HAP-1 (cell line): Measurements from ENCODE around the gene POGZ.

ENCODE experiments used
- DNase-seq, 2 experiments: peaks; one replicate each; pipeline ENCODE4 v3.0.0-alpha.2; 2016 to 2020; ENCODE audit warnings: low spot score in 2 of 2
- H3K27me3 ChIP-seq: fragments of 250-450 bp; sonication (Bioruptor Pico); 2 replicates; pipeline ENCODE4 v1.5.1; 2020; ENCODE audit warnings: low read depth, mild to moderate bottlenecking, moderate library complexity
- H3K36me3 ChIP-seq: fragments of 250-450 bp; sonication (Bioruptor Pico); replicated peaks from 2 replicates; pipeline ENCODE4 v1.5.1; 2020; ENCODE audit warnings: mild to moderate bottlenecking
- H3K4me1 ChIP-seq: fragments of 250-450 bp; sonication (Bioruptor Pico); 2 replicates; pipeline ENCODE4 v1.5.1; 2020; ENCODE audit warnings: mild to moderate bottlenecking
- H3K4me3 ChIP-seq: fragments of 250-450 bp; sonication (Bioruptor Pico); 2 replicates; pipeline ENCODE4 v1.5.1; 2020; ENCODE audit warnings: mild to moderate bottlenecking, moderate library complexity
- H3K9me3 ChIP-seq: fragments of 250-450 bp; sonication (Bioruptor Pico); 2 replicates; pipeline ENCODE4 v1.5.1; 2020; ENCODE audit warnings: mild to moderate bottlenecking, moderate library complexity
- in situ Hi-C: fragments of 300-500 bp; cut with MboI; formaldehyde crosslinking; loops from 3 replicates; pipeline ENCODE4 v1.14.3; 2020; ENCODE audit warnings: low sequenced_read_pairs, inconsistent platforms, mixed read lengths

The POGZ gene, protein sequence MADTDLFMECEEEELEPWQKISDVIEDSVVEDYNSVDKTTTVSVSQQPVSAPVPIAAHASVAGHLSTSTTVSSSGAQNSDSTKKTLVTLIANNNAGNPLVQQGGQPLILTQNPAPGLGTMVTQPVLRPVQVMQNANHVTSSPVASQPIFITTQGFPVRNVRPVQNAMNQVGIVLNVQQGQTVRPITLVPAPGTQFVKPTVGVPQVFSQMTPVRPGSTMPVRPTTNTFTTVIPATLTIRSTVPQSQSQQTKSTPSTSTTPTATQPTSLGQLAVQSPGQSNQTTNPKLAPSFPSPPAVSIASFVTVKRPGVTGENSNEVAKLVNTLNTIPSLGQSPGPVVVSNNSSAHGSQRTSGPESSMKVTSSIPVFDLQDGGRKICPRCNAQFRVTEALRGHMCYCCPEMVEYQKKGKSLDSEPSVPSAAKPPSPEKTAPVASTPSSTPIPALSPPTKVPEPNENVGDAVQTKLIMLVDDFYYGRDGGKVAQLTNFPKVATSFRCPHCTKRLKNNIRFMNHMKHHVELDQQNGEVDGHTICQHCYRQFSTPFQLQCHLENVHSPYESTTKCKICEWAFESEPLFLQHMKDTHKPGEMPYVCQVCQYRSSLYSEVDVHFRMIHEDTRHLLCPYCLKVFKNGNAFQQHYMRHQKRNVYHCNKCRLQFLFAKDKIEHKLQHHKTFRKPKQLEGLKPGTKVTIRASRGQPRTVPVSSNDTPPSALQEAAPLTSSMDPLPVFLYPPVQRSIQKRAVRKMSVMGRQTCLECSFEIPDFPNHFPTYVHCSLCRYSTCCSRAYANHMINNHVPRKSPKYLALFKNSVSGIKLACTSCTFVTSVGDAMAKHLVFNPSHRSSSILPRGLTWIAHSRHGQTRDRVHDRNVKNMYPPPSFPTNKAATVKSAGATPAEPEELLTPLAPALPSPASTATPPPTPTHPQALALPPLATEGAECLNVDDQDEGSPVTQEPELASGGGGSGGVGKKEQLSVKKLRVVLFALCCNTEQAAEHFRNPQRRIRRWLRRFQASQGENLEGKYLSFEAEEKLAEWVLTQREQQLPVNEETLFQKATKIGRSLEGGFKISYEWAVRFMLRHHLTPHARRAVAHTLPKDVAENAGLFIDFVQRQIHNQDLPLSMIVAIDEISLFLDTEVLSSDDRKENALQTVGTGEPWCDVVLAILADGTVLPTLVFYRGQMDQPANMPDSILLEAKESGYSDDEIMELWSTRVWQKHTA (N-terminal part only)

DNA sequence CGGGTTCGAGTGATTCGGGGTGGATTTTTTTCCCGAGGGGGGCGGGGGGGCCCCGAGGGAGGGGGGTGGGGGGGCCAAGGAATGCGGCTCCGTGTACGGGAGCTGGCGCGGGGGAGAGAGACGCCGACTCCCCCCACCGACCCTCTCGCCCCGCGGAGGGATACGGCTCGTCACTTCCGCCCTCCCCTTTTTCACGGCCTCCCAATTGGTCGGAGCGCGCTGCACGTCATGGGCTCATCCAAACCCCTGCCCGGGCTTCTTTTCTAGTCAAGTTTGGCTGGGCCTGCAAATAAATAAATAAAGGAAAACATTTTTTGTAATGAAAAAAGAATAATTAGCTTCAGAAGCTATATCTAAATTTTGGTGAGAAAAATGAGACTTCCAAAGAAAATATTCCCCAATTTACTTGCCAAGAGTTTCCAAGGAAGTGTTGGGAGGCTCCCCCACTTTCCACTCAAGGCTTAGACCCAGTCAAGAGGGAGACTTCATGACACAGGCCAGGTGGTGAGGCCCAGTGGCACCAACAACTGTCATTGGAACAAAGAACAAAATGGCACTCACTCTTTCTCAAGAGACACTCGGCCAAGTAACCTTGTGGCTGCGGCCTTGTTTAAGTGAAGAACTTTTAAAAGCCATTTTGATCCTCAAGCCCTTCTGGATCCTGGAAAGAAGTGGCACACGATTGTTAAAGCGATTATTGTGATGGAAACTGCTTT lies at the start of gene POGZ:
Gene POGZ, minus strand, starts transcription at position 164 of the 716 bp plus-strand sequence. CDS start 17,290 bp downstream, outside the sequence.
- peak; percentile 79 to 97 for DNase-seq
- peaks cover 3% of the 10 kb centered on the region; the same call in 1 of the 2 replicates for H3K36me3 ChIP-seq
- H3K9me3 ChIP-seq: no peaks in the 10 kb centered on the region
- peaks cover 2% of the 10 kb centered on the region for H3K27me3 ChIP-seq
- peak within 1 kb of the TSS; percentile 49 for H3K4me3 ChIP-seq
- H3K4me1 ChIP-seq: peaks cover 11% of the 10 kb centered on the region
- in situ Hi-C loops: no loop called here

DNA sequence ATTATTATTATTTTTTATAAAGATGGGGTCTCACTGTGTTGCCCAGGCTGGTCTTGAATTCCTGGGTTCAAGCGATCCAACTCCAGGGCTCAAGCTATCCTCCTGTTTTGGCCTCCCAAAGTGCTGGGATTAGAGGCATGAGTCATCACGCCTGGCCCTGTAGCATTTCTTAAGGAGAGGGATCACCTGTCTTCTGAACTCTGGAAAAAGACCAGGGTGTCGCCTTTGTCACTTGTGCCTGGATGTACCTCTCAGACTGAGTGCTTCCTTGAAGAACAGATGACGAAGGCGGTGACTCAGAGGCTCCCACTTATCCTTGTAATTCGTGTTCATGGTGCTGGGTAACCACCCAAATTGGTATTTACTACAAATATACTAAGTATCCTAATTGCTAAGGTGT lies 49.5 kb upstream of the POGZ start:
- DNase-seq: no peak
- no peaks in the 10 kb centered on the region for H3K27me3 ChIP-seq
- no peaks in the 10 kb centered on the region for H3K36me3 ChIP-seq
- no peaks in the 10 kb centered on the region for H3K9me3 ChIP-seq
- peaks cover 27% of the 10 kb centered on the region for H3K4me1 ChIP-seq
- H3K4me3 ChIP-seq: no peak overlapping the region
- in situ Hi-C loops: no loop called here

DNA sequence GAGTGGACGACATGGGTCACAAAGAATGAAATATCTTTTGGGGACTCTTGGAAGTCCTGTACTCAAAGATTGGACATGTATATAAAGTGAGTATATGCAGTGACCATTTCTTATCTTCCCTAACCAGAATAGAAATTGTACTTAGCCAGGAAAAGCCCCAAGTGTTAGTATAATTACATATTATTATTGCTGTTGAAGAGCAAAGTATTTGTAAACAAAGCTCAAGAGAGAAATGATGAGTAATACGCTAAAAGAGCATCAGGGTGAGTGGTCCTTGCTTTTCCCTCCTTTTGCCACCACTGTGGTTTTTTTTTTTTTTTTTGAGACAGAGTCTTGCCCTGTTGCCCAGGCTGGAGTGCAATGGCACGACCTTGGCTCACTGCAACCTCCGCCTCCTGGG lies 45.5 kb upstream of the POGZ start:
- Histone ChIP-seq H3K36me3 (no peaks in the 10 kb centered on the region), H3K4me3 (no peak overlapping the region), H3K27me3 (no peaks in the 10 kb centered on the region), H3K4me1 (peaks cover 6% of the 10 kb centered on the region), H3K9me3 (no peaks in the 10 kb centered on the region)
- no peak for DNase-seq
- in situ Hi-C loops: no loop called here

DNA sequence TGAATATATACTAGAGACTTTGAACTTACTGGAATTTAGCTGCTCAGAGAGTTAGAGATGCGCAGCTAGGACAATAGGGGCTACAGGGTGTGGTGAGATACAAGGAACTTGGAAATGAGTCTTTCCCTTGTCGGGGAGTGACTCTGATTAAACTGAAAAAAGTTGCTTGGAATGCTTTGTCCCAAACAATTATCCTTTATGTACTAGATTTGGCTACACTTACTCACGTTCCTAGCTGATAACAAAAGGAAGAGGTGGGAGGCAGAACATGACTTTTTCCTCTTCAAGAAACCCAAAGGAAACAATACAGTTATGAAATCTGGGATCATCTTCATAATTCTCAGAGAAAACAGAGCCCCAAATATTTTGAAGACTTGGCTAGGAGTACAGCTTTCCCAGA lies 45.0 kb upstream of the POGZ start:
- H3K9me3 ChIP-seq: no peaks in the 10 kb centered on the region
- in situ Hi-C loops: no loop called here
- H3K27me3 ChIP-seq: no peaks in the 10 kb centered on the region
- peak in 1 of 2 experiments; percentile 19 for DNase-seq
- H3K4me1 ChIP-seq: peaks cover 6% of the 10 kb centered on the region
- no peak overlapping the region for H3K4me3 ChIP-seq
- no peaks in the 10 kb centered on the region for H3K36me3 ChIP-seq

DNA sequence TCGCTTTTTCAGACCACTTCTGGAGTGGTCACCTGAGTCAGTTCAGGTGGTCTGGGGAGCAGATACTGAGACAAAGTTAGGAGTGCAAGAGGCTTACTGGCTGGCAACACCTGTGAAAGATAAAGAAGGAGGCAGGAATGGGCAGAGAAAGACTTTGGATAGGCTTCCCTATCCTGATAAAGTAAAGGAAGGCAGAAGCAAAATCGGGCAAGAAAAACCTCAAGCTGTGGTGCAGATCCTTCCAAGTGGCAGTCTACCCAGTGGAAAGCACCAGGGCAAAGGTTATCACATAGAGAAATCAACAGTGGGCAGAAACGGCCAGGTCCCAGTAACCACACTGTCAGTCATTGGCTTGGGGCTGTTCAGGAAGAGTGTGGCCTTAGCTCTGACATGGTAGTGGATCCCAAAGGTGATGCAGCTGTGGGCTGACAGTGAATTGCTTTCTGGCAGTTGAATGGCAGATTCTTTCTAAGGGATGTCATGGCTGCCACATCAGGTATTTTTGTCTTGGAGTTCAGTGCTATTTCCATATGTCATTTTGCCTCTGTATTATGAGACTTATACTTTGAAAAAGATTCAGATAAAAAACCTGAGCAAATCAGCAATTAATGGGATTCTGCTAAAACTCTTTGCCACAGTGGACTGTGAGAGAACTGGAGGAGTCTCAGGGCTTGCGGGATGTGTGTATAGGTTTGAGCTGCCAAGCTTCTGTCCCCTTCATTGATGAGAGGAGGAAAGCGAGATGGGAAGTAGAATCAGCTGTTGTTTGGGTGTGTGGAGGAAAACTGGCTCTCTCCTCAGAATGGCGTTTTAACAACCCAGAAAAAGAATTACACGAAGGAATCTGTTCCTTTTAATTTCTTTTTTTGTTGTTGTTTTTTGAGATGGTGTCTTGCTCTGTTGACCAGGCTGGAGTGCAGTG lies 43.8 kb upstream of the POGZ start:
- DNase-seq: no peak
- Histone ChIP-seq H3K9me3 (no peaks in the 10 kb centered on the region), H3K36me3 (no peaks in the 10 kb centered on the region), H3K4me3 (no peak overlapping the region), H3K4me1 (peaks cover 6% of the 10 kb centered on the region), H3K27me3 (no peaks in the 10 kb centered on the region)
- in situ Hi-C loops: no loop called here

DNA sequence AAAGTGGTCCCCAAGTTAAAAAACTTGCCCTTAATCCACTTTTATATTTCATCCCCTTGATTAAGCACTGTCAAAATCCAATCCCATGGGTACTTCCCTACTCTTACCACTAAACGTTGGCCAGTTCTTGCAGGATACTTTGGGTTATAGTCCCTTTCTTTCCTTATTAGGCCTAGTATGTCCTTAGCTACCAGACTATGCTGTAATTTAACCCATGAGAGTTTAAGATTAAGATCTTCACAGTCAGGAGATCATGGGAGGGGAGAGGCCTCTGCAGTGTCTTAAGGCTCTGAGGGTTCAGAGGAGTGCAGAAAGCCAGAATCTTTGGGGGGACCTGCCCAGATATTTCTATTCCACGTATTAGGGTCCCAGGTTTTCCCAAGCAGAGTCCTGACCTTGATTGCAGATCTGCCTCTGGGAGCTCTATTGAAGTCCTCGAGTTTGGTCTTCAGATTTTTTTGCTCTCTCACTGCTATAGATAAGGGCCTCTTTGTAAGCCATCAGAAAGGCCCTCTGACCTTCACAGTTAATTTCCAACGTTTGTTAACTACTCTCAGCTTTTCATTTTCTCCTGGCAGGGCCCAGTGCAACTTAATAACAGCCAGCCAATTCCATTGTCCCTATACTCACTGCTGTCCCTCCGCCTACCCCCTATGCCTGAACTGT lies 42.9 kb upstream of the POGZ start:
- Histone ChIP-seq H3K27me3 (no peaks in the 10 kb centered on the region), H3K36me3 (no peaks in the 10 kb centered on the region), H3K9me3 (no peaks in the 10 kb centered on the region), H3K4me3 (no peak overlapping the region), H3K4me1 (peaks cover 6% of the 10 kb centered on the region)
- in situ Hi-C loops: no loop called here
- DNase-seq: no peak

DNA sequence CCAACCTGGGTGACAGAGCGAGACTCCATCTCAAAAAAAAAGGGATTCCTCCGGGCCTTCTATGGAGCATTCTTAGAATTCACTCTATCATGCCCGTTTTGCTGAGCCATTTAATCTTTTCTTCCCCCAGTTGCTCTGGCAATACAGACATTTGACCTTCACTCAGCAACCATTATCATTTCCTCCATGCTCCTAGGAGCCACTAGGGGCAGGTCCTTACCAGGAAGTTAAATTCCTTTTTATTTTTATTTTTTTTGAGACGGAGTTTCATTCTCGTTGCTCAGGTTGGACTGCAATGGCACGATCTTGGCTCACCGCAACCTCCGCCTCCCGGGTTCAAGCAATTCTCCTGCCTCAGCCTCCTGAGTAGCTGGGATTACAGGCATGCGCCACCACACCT lies 42.2 kb upstream of the POGZ start:
- DNase-seq: no peak

DNA sequence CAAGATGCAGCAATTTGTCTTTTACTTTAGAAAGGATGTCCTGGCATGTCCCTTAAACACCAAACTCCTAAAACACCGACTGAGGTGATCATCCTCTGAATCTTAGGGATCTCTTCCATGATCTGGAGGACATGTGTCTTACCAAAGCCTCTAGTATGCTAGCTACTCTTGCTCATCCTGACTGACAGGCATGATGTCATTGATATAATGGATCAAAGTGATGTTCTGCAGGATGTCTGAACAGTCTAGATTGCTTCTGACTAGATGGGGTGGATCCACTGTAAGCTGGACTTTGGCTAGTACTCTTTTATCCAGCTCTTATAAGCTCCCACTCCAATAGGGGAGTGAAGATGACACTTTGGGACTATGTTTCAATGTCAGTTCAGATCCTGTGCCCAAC lies 40.6 kb upstream of the POGZ start:
- no peaks in the 10 kb centered on the region for H3K36me3 ChIP-seq
- DNase-seq: no peak
- H3K9me3 ChIP-seq: no peaks in the 10 kb centered on the region
- H3K4me3 ChIP-seq: no peak overlapping the region
- peaks cover 8% of the 10 kb centered on the region for H3K4me1 ChIP-seq
- in situ Hi-C loops: no loop called here
- H3K27me3 ChIP-seq: no peaks in the 10 kb centered on the region

More for the DNA sequence above, 42.2 kb upstream of the POGZ start:
- Histone ChIP-seq H3K27me3 (no peaks in the 10 kb centered on the region), H3K36me3 (no peaks in the 10 kb centered on the region), H3K4me1 (peaks cover 6% of the 10 kb centered on the region), H3K4me3 (no peak overlapping the region), H3K9me3 (no peaks in the 10 kb centered on the region)
- in situ Hi-C loops: no loop called here

DNA sequence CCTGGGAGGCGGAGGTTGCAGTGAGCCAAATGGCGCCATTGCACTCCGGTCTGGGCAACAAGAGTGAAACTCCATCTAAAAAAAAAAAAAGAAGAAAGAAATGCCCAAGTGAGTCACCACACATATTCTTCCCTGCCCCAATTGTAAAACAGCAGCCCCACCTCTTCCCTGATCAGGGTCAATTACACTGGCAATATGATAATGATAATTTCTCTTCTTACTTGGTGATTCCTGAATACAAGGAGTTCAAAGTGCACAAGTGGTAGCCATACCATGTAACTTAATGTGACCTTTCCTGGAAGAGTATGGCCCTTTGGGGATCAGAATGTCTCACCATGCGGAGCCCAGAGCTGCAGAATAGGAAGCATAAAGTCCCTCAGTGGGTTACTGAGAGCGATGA lies 40.1 kb upstream of the POGZ start:
- Histone ChIP-seq H3K4me1 (peaks cover 6% of the 10 kb centered on the region), H3K36me3 (no peaks in the 10 kb centered on the region), H3K27me3 (no peaks in the 10 kb centered on the region), H3K4me3 (no peak overlapping the region), H3K9me3 (no peaks in the 10 kb centered on the region)
- in situ Hi-C loops: no loop called here
- no peak for DNase-seq

DNA sequence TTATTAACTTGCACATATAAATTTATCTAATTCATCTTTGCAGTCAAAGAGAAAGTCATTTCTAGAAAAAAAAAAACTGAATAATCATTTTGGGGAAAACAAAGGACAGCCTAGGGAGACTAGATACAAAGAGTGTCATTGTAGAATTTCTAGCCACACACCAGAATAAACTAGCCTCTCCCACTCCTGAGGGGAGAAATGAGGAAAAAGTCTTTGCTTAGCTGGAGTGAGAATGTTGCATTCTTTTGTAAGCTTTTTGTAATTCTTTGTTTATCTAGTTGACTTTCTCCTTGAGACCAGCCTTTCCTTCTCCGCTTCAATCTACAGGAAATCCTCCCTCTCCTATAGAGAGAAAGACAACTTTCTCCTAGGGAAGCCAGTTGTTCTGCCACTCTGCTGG lies 36.0 kb upstream of the POGZ start:
- Histone ChIP-seq H3K4me3 (no peak overlapping the region), H3K4me1 (peaks cover 2% of the 10 kb centered on the region; the same call in 1 of the 2 replicates), H3K27me3 (no peaks in the 10 kb centered on the region), H3K36me3 (no peaks in the 10 kb centered on the region), H3K9me3 (no peaks in the 10 kb centered on the region)
- DNase-seq: no peak
- in situ Hi-C loops: no loop called here

DNA sequence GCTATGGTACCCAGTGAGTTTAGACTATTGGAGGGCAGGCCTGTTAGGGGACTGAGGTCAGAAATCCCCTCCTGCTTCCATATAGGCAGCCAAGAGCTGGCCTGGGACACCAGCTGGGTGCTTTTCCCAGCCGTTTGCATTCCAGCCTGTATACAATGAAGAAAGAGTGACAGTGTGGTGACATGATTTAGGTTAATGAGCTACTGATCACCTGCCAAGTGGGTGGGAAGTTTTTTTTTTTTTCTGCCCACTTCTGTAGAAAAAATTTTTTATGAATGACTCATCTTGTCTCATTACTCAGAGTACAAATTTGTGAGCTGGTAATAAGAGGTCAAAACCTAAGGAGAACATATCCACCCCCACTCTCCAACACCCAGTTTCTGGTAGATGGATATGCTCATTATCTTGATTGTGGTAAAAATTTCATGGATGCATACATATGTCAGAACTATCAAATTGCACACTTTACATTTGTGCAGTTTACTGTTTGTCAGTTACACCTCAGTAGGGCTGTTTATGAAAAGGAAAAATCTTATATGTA lies 35.5 kb upstream of the POGZ start:
- Histone ChIP-seq H3K27me3 (no peaks in the 10 kb centered on the region), H3K36me3 (no peaks in the 10 kb centered on the region), H3K9me3 (no peaks in the 10 kb centered on the region), H3K4me3 (no peak overlapping the region), H3K4me1 (peaks cover 2% of the 10 kb centered on the region; the same call in 1 of the 2 replicates)
- in situ Hi-C loops: no loop called here
- peak in 1 of 2 experiments; percentile 45 for DNase-seq

DNA sequence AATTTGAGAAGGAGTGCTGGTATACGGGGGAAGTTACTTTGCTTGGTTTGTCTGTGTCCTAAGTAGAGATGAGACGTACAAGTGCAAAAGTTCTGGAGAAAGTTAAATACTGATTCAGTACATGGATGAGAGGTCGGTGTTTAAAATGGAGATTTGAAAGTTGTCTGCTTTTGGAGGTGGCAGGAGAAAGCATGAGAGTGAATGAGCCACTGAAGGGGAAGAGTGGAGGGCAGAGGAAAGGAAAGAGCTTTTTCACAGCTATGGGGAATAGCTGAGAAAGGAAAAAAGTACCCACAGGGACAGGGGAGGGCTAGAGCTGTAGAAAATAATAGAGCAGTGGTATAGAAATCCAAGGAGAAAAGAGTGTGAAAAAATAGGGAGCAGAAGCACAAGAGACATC lies 33.7 kb upstream of the POGZ start:
- Histone ChIP-seq H3K4me3 (no peak overlapping the region), H3K9me3 (no peaks in the 10 kb centered on the region), H3K27me3 (no peaks in the 10 kb centered on the region), H3K4me1 (peaks cover 2% of the 10 kb centered on the region; the same call in 1 of the 2 replicates), H3K36me3 (no peaks in the 10 kb centered on the region)
- in situ Hi-C loops: no loop called here
- DNase-seq: no peak
